GM12892 (cell line): ENCODE results near the gene PDE1C.
A peak's percentile ranks its signal among the peaks of the same experiment; 100 is the strongest.
"Not testable (repeated sequence)": the region's sequence is repeated elsewhere in the genome, so short reads cannot be mapped to it uniquely, and the experiment has no call there.

Experiments used
- DNase-seq: peaks from one replicate; pipeline ENCODE4 v3.0.0; 2011; ENCODE audit not compliant: insufficient read length
- FAIRE-seq: peaks from 2 replicates; lab custom pipeline; 2011; peaks lifted over from hg19 to GRCh38; lab: Jason Lieb, UNC
- POLR2A ChIP-seq: IDR thresholded peaks from 2 replicates; pipeline ENCODE4 v1.6.1; 2011; ENCODE audit warnings: low read depth, low read length, control low read depth
- POLR2AphosphoS5 ChIP-seq: IDR thresholded peaks from 2 replicates; pipeline ENCODE4 v1.6.1; 2011; ENCODE audit warnings: low read depth, low read length, control low read depth
- TAF1 ChIP-seq: IDR thresholded peaks from 2 replicates; pipeline ENCODE4 v1.6.1; 2011; ENCODE audit warnings: low read depth, mild to moderate bottlenecking, control low read depth, low read length, borderline replicate concordance

Gene PDE1C

DNA sequence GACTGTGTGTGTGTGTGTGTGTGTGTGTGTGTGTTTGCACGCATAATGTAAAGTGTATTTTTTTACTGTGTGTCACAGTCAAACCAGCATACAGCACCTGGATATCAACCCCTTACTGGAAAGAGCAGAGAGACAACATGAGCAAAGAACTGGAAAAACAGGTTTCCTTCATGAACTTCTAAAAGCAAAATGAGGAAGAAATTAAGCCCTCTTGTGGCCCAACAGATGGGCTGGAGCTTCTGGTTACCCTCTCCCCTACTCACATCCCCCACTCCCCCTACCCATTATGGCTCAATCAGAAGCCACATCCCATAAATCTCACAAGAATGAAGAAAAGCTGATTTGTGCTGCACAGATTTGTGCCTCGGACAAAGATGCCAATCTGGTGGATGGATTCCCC is 36.2 kb downstream of the PDE1C start:
- FAIRE-seq (no peak), DNase-seq (no peak)
- TF ChIP-seq TAF1 (no peak), POLR2A (no peak), POLR2AphosphoS5 (no peak)

- DNase-seq: no peak
- TF ChIP-seq POLR2AphosphoS5 (no peak), POLR2A (no peak), TAF1 (no peak)
- FAIRE-seq: no peak
Measured at GRCh38 chr7:32033006-32033405, 37.2 kb downstream of the PDE1C start.

DNA sequence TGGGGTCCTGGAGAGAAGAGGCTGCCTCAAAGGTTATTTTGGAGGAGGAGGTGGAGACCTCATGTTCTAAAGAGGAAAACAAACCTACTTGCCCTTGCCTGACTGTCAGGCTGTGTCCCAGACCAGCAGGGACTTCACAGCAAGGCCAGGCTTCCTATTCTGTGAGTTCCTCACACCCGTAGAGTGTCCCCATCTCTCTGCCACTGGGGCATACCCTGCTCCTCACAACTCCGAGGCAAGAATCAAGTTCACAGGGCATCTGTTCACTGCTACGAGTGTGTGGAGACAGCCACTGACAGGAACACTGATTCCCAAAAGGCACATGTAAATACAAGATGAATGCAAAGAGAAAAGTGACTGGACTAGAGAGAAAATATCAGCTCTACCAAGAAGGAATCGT is 38.0 kb downstream of the PDE1C start:
- FAIRE-seq: no peak
- DNase-seq: no peak
- TF ChIP-seq POLR2AphosphoS5 (no peak), POLR2A (no peak), TAF1 (no peak)

GRCh38 chr7:32030904-32031692 is 39.1 kb downstream of the PDE1C start:
- no peak for TF ChIP-seq TAF1
- no peak for TF ChIP-seq POLR2AphosphoS5
- TF ChIP-seq POLR2A: no peak
- FAIRE-seq: no peak
- no peak for DNase-seq

DNA sequence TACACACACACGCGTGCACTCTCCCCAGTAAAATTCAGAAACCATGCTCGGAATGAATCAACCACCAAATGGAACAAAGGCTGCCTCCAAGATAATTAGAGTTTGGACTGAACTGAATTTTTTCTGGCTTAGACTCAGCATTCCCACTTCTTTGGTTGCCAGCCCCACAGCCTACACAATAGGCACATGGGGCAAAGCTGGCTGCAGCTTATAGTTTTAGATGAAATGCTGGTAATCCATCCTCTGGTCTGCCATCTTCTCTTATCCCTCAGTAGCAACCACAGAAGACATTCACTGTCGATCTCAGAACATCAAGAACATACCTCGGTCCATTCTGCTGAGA is 44.2 kb downstream of the PDE1C start:
- TF ChIP-seq POLR2A (no peak), POLR2AphosphoS5 (no peak), TAF1 (no peak)
- no peak for DNase-seq
- FAIRE-seq: no peak

- DNase-seq: no peak
- no peak for TF ChIP-seq TAF1
- no peak for TF ChIP-seq POLR2AphosphoS5
- no peak for TF ChIP-seq POLR2A
- FAIRE-seq: no peak
Measured at GRCh38 chr7:32025381-32026082, 44.7 kb downstream of the PDE1C start.

DNA sequence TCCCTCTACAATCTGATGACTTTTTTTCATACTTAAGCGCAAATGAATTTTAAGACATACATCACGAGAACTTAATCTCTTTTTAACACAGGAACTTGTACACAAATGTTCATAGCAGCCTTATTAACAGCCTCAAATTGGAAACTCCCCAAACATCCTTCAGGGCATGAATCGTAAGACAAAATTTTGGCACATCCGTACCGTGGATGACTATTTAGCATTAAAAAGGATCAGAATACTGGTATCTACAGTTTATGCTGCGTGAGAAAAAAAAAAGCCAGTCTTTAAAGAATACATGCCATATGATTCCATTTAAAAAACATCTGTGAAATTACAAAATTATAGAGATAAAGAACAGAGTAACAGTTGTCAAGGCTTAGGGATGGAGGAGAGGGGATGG is 46.8 kb downstream of the PDE1C start:
- no peak for DNase-seq
- no peak for TF ChIP-seq POLR2A
- FAIRE-seq: no peak

DNA sequence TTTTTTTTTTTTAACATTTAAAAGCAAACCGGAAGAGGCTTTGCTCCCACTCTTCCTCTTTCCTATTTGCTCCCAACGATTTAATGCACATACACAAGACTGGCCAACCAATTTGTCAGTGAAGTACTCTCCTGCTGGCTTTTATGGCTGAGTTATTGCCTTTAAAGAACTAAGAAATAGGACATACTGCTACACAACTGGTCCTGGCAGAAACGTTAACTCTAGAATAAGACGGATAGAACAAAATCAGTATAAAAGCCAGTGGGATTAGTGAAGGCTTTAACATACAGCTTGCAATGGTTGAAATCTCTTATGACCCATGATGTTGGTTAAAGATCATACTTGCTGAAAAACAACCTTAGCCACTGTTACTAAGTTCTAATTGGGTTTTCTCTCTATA is 47.2 kb downstream of the PDE1C start:
- TF ChIP-seq TAF1: no peak
- no peak for TF ChIP-seq POLR2A
- no peak for TF ChIP-seq POLR2AphosphoS5
- FAIRE-seq: no peak
- DNase-seq: no peak

DNA sequence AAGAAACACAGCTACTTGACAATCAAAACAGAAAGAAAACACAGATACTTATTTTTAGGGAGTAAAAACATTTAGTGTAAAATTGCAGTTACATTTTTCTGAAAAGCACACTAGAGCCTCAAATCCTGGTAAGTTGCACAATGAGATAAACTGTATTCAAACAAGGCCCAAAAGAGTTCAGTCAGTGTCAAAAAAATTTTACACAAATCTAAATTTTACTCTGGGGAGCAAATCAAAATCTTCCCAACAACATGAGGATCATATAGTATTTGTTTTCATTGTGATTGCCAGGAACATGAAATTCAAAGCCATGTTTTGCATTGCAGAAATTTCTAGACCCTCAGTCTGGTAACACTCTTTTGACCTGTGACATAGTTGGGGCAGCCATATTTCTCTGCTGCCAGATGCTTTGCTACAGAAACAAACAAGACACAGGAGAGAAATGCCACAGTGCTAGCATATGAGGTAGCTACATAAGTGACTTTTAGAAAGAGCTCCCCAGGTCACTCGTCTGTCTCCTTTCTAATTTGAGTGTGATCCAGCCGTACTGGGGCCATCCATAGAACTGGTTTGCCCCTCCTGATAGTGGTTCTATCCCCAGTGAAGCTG is 49.6 kb downstream of the PDE1C start:
- TF ChIP-seq TAF1 (no peak), POLR2A (no peak), POLR2AphosphoS5 (no peak)
- FAIRE-seq (no peak), DNase-seq (no peak)

DNA sequence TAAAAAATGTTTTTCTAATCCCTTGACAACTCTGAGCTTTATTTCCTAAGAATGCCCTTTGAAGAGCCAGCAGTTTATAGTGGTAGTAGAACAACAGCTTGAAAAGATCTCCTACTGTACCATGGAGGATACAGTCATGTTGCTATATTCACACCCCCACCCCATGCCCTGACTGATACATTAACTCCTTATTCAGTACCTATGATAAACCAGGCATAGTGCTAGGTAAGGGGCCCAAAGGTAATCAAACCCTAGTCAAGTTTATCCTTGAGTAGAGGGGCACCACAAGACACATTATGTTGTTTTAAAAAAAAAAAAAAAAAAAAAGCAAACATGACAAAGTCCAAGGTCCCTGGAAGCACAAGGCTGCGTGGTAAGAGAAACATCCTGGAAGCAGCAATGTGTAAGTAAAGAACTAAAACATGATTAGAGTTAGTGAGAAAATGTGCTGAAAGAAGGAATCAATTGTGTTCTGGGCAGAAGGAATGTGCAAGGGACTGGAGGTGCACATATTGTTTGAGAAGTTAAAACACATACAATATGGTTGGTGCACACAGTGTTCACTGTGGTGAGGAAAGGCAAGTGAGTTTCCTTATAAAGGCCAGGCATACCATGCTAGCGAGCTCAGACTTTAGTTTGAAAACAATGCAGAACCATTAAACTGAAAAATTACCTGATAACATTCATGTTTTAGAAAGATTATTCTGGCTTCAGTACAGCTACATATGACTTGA is 51.2 kb downstream of the PDE1C start:
- no peak for FAIRE-seq
- TF ChIP-seq TAF1: no peak
- no peak for TF ChIP-seq POLR2A
- no peak for TF ChIP-seq POLR2AphosphoS5
- no peak for DNase-seq

DNA sequence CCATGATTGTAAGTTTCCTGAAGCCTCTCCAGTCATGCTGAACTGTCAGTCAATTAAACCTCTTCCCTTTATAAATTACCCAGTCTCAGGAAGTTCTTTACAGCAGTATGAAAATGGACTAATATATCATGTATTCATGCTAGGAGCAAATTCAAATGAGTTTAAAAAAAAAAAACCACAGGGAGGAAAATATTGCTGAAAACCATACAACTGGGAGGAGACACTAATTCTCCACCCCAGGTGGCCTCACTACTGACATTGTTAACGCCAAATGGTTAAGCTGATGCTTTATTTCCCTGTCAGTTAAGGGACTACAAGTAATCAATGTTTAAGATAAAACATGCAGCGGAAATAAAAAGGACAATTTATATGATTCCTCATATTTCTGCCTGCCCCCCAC is 55.1 kb downstream of the PDE1C start:
- FAIRE-seq: peak; percentile 30
- TF ChIP-seq POLR2A: no peak
- TF ChIP-seq POLR2AphosphoS5: no peak
- TF ChIP-seq TAF1: no peak
- DNase-seq: no peak

DNA sequence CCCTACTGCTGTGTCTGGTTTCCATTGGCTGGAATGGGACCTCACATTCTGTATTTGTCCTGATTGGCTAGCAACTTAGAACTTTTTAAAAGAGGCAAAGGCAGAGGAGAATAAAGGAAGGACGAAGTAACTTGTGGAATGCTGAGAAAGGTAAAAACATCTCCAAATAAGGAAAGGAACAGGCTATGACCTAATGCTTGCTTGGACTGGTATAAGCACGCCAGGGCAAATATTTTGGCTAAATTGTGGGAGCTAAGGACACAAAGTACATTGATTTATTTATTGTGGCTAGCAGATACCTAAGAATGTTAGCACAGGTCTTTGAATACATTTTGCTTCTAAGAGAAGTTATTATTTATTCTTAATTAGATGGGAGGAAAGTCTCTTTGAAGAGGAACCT is 56.7 kb downstream of the PDE1C start:
- not testable (repeated sequence) for FAIRE-seq, DNase-seq
